HepG2 (cell line): Measurements from ENCODE around the gene PNPLA2. TPM values are rescaled to one million over a fixed set of nuclear protein-coding genes. Genes with fewer than 3 reads are reported as not detected.

Experiments used
- ELF4 ChIP-seq: sonication (generic); formaldehyde crosslinking; IDR thresholded peaks from 2 replicates; pipeline ENCODE4 v1.5.0; 2020; ENCODE audit warnings: missing genetic modification reagents, mild to moderate bottlenecking, moderate library complexity, borderline replicate concordance
- JUND ChIP-seq: sonication (generic); formaldehyde crosslinking; IDR thresholded peaks from 2 replicates; pipeline ENCODE4 v1.8.0; 2022; ENCODE audit warnings: mild to moderate bottlenecking, missing genetic modification reagents
- PHF20 ChIP-seq: sonication (generic); formaldehyde crosslinking; IDR thresholded peaks from 2 replicates; pipeline ENCODE4 v1.5.0; 2020; ENCODE audit warnings: mild to moderate bottlenecking, missing genetic modification reagents
- POLR2A ChIP-seq, 2 experiments: IDR thresholded peaks; 2 replicates each; pipeline ENCODE4 v1.6.1; 2011; ENCODE audit warnings: low read depth in 2 of 2, low read length in 2 of 2, mild to moderate bottlenecking in 1 of 2, moderate library complexity in 1 of 2; ENCODE audit not compliant: insufficient read depth in 1 of 2
- RARA ChIP-seq: IDR thresholded peaks from 2 replicates; pipeline ENCODE4 v1.6.1; 2016; ENCODE audit warnings: missing genetic modification reagents, missing compliant biosample characterization
- RCOR2 ChIP-seq: IDR thresholded peaks from 2 replicates; pipeline ENCODE4 v1.6.1; 2016; ENCODE audit warnings: missing biosample characterization, missing genetic modification reagents
- TGIF2 ChIP-seq: IDR thresholded peaks from 2 replicates; pipeline ENCODE4 v1.6.1; 2016; ENCODE audit warnings: control low read depth, missing compliant biosample characterization
- ZFX ChIP-seq: sonication (generic); formaldehyde crosslinking; IDR thresholded peaks from 2 replicates; pipeline ENCODE4 v1.4.0; 2020; ENCODE audit warnings: mild to moderate bottlenecking, low read depth, missing genetic modification reagents, moderate library complexity
- ZIK1 ChIP-seq: sonication (generic); formaldehyde crosslinking; IDR thresholded peaks from 2 replicates; pipeline ENCODE4 v1.5.0; 2020; ENCODE audit warnings: mild to moderate bottlenecking, low read depth, missing genetic modification reagents, borderline replicate concordance
- ZMAT3 ChIP-seq: sonication (generic); formaldehyde crosslinking; conservative IDR thresholded peaks from 2 replicates; pipeline ENCODE4 v1.7.0; 2021; ENCODE audit warnings: missing genetic modification reagents
- ZMYM3 ChIP-seq: sonication (generic); formaldehyde crosslinking; IDR thresholded peaks from 2 replicates; pipeline ENCODE4 v1.5.1; 2020; ENCODE audit warnings: mild to moderate bottlenecking, missing genetic modification reagents
- ZMYM4 ChIP-seq: sonication (generic); formaldehyde crosslinking; IDR thresholded peaks from 2 replicates; pipeline ENCODE4 v1.8.1; 2023; ENCODE audit warnings: mild to moderate bottlenecking, missing genetic modification reagents
- ZNF12 ChIP-seq: sonication (generic); formaldehyde crosslinking; IDR thresholded peaks from 2 replicates; pipeline ENCODE4 v1.5.0; 2020; ENCODE audit warnings: missing genetic modification reagents
- ZNF331 ChIP-seq: sonication (generic); formaldehyde crosslinking; IDR thresholded peaks from 2 replicates; pipeline ENCODE4 v1.4.0; 2020; ENCODE audit warnings: missing genetic modification reagents
- ZNF850 ChIP-seq: sonication (generic); formaldehyde crosslinking; conservative IDR thresholded peaks from 2 replicates; pipeline ENCODE4 v1.9.0; 2021; ENCODE audit warnings: mild to moderate bottlenecking, missing genetic modification reagents
- ZNF891 ChIP-seq: sonication (generic); formaldehyde crosslinking; IDR thresholded peaks from 2 replicates; pipeline ENCODE4 v1.5.0; 2020; ENCODE audit warnings: mild to moderate bottlenecking, missing genetic modification reagents
- polyA plus RNA-seq, 8 experiments: library from polyadenylated mRNA; depleted of rRNA in 3 of 8; stranded (reverse) in 7 of 8; unstranded in 1 of 8; fragments of >200 nt; fragmentation: Illumina TruSeq in 4 of 8; extraction: Trizol in 4 of 8; gene quantifications; 2 replicates each; pipeline versions ENCODE4 v1.2.1 to v1.2.3, GENCODE V29; 2011 to 2016; ENCODE audit warnings: low read depth in 4 of 8, missing spikeins in 1 of 8, mixed read lengths in 1 of 8; ENCODE audit not compliant: insufficient read depth in 1 of 8
- total RNA-seq, 5 experiments: library from RNA; depleted of rRNA; stranded (reverse); fragments of >200 nt; fragmentation: Illumina TruSeq; extraction: Trizol; gene quantifications; 2 replicates each; pipeline ENCODE4 v1.2.3, GENCODE V29; 2016; ENCODE audit warnings: low read depth in 1 of 5
- TF ChIP-seq, protein P1 (sequence below): sonication (generic); formaldehyde crosslinking; IDR thresholded peaks from 2 replicates; pipeline ENCODE4 v1.5.1; 2020; ENCODE audit warnings: missing genetic modification reagents, mild to moderate bottlenecking, borderline replicate concordance
- TF ChIP-seq, protein P2 (sequence below): sonication (generic); formaldehyde crosslinking; IDR thresholded peaks from 2 replicates; pipeline ENCODE4 v1.5.0; 2020; ENCODE audit warnings: mild to moderate bottlenecking, missing genetic modification reagents, borderline replicate concordance
- TF ChIP-seq, protein P3 (sequence below): sonication (generic); formaldehyde crosslinking; conservative IDR thresholded peaks from 2 replicates; pipeline ENCODE4 v1.8.1; 2023; ENCODE audit warnings: missing genetic modification reagents
- TF ChIP-seq, protein P4 (sequence below): sonication (generic); formaldehyde crosslinking; IDR thresholded peaks from 2 replicates; pipeline ENCODE4 v1.5.0; 2020; ENCODE audit warnings: missing genetic modification reagents

PNPLA2 gene
- total and polyA plus RNA-seq, 2 of the 13 experiments (the other 11 are each of a cell fraction or from before 2014, with no cell fraction given): 10.5 to 43.2 TPM

DNA sequence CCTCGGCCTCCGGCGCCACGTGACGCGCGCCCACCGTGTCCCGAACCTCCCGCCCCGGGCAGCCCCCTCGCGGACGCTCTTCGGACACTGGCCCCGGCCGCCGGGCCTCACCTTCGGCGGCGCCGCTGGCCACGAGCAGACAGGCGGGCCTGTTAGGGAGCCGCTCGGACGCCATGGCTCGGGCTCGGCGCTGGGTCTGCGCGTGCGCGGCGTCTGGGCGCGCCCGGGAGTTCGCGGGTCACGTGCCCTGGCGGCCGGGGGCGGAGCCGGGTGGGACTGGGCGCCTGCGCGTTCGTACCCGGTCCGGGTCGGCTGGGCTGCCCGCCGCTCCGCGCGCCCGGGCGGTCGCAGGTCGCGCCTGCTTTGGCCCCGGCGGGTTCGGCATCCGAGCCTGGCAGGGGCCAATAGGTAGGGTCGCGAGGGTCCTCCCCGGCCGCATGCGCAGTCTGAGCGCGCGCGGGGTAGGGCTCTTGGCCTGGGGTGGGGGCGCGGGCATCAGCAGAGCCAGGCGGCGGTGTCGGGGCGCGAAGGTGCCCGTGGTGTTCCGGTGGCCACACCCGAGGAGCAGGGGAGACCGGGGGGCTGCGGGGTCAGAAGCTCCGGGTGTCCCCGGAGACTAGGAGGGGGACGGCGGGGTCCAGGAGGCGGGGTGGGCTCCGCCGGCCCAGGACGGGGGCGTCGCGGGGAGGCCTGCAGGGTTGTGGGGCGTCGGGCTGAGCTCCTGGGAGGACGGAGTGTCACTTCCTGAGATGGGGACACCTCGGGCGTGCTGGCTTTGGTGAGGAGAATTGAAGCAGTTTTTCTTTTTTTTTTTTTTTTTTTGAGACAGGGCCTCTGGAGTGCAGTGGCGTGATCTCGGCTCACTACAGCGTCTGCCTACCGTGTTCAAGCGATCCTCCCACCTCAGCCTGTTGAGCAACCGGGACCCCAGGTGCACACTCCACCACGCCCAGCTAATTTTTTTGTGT, 41.1 kb upstream of the PNPLA2 start, which contains the start of gene GATD1 (continued):
- TF ChIP-seq, protein P1, sequence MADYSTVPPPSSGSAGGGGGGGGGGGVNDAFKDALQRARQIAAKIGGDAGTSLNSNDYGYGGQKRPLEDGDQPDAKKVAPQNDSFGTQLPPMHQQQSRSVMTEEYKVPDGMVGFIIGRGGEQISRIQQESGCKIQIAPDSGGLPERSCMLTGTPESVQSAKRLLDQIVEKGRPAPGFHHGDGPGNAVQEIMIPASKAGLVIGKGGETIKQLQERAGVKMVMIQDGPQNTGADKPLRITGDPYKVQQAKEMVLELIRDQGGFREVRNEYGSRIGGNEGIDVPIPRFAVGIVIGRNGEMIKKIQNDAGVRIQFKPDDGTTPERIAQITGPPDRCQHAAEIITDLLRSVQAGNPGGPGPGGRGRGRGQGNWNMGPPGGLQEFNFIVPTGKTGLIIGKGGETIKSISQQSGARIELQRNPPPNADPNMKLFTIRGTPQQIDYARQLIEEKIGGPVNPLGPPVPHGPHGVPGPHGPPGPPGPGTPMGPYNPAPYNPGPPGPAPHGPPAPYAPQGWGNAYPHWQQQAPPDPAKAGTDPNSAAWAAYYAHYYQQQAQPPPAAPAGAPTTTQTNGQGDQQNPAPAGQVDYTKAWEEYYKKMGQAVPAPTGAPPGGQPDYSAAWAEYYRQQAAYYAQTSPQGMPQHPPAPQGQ (CRISPR knock-in tag): no peak; the same call in 1 of the 2 replicates
- TF ChIP-seq, protein P2, sequence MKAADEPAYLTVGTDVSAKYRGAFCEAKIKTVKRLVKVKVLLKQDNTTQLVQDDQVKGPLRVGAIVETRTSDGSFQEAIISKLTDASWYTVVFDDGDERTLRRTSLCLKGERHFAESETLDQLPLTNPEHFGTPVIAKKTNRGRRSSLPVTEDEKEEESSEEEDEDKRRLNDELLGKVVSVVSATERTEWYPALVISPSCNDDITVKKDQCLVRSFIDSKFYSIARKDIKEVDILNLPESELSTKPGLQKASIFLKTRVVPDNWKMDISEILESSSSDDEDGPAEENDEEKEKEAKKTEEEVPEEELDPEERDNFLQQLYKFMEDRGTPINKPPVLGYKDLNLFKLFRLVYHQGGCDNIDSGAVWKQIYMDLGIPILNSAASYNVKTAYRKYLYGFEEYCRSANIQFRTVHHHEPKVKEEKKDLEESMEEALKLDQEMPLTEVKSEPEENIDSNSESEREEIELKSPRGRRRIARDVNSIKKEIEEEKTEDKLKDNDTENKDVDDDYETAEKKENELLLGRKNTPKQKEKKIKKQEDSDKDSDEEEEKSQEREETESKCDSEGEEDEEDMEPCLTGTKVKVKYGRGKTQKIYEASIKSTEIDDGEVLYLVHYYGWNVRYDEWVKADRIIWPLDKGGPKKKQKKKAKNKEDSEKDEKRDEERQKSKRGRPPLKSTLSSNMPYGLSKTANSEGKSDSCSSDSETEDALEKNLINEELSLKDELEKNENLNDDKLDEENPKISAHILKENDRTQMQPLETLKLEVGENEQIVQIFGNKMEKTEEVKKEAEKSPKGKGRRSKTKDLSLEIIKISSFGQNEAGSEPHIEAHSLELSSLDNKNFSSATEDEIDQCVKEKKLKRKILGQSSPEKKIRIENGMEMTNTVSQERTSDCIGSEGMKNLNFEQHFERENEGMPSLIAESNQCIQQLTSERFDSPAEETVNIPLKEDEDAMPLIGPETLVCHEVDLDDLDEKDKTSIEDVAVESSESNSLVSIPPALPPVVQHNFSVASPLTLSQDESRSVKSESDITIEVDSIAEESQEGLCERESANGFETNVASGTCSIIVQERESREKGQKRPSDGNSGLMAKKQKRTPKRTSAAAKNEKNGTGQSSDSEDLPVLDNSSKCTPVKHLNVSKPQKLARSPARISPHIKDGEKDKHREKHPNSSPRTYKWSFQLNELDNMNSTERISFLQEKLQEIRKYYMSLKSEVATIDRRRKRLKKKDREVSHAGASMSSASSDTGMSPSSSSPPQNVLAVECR (CRISPR knock-in tag): peak; percentile 65; the same call in 1 of the 2 replicates
- TF ChIP-seq ZMYM3 (no peak), RCOR2 (CRISPR knock-in tag) (no peak), ZMYM4 (CRISPR knock-in tag) (no peak), PHF20 (CRISPR knock-in tag) (peak; percentile 47; the same call in 1 of the 2 replicates), ZNF12 (CRISPR knock-in tag) (no peak), ELF4 (no peak), TGIF2 (CRISPR knock-in tag) (no peak), ZIK1 (CRISPR knock-in tag) (peak; percentile 78; the same call in 1 of the 2 replicates), JUND (CRISPR knock-in tag) (no peak), ZFX (CRISPR knock-in tag) (peak; percentile 91), POLR2A (IDR thresholded peaks at IDR 0.05; ENCODE audit: insufficient read depth in 1 of 2, low read depth in 2 of 2, low read length in 2 of 2) (peak in 1 of 2 experiments; percentile 57; a peak in 2 of 4 replicates), ZNF331 (CRISPR knock-in tag) (no peak), ZMAT3 (CRISPR knock-in tag) (0 out of 2 replicates have a peak, but pooled peaks have one; percentile 62), ZNF850 (CRISPR knock-in tag) (no peak), RARA (CRISPR knock-in tag) (no peak), ZNF891 (CRISPR knock-in tag) (no peak)
- TF ChIP-seq, protein P3, sequence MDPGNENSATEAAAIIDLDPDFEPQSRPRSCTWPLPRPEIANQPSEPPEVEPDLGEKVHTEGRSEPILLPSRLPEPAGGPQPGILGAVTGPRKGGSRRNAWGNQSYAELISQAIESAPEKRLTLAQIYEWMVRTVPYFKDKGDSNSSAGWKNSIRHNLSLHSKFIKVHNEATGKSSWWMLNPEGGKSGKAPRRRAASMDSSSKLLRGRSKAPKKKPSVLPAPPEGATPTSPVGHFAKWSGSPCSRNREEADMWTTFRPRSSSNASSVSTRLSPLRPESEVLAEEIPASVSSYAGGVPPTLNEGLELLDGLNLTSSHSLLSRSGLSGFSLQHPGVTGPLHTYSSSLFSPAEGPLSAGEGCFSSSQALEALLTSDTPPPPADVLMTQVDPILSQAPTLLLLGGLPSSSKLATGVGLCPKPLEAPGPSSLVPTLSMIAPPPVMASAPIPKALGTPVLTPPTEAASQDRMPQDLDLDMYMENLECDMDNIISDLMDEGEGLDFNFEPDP (CRISPR knock-in tag): no peak
- TF ChIP-seq, protein P4, sequence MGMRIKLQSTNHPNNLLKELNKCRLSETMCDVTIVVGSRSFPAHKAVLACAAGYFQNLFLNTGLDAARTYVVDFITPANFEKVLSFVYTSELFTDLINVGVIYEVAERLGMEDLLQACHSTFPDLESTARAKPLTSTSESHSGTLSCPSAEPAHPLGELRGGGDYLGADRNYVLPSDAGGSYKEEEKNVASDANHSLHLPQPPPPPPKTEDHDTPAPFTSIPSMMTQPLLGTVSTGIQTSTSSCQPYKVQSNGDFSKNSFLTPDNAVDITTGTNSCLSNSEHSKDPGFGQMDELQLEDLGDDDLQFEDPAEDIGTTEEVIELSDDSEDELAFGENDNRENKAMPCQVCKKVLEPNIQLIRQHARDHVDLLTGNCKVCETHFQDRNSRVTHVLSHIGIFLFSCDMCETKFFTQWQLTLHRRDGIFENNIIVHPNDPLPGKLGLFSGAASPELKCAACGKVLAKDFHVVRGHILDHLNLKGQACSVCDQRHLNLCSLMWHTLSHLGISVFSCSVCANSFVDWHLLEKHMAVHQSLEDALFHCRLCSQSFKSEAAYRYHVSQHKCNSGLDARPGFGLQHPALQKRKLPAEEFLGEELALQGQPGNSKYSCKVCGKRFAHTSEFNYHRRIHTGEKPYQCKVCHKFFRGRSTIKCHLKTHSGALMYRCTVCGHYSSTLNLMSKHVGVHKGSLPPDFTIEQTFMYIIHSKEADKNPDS: no peak
